CD4-positive, alpha-beta T cell (primary cell): ENCODE results near the gene FAM83E. TPM values are rescaled to one million over a fixed set of nuclear protein-coding genes. Genes with fewer than 3 reads are reported as not detected.

Experiments used
- ATAC-seq: fragments of 200-7000 bp; cut with Tn5 transposase; one replicate; pipeline ENCODE4 v1.10.0; 2022; ENCODE audit warnings: mild to moderate bottlenecking; ENCODE audit not compliant: poor library complexity
- CTCF ChIA-PET: fragments of 350-600 bp; sonication (Branson Sonifier 250); formaldehyde crosslinking; loops from one replicate; lab custom pipeline; 2021; ENCODE audit warnings: antibody characterized with exemption, inconsistent platforms; lab: Charles Lee
- POLR2A ChIA-PET: fragments of 350-600 bp; sonication (Branson Sonifier 250); formaldehyde crosslinking; loops from one replicate; lab custom pipeline; 2021; ENCODE audit warnings: antibody characterized with exemption, inconsistent platforms; lab: Charles Lee
- DNase-seq, 14 experiments: peaks; one replicate each; pipeline ENCODE4 v3.0.0-alpha.2; 2013 to 2020; ENCODE audit warnings: mixed read lengths in 2 of 14
- H3K27ac ChIP-seq, 2 donors: one replicate each; pipeline versions ENCODE4 v1.5.1 to v1.7.0; 2013; ENCODE audit warnings: low read length in 2 of 2, low read depth in 1 of 2, mild to moderate bottlenecking in 1 of 2
- H3K27me3 ChIP-seq, 2 experiments: 1 replicate in 1 of 2; 2 replicates in 1 of 2; pipeline versions ENCODE4 v1.6.1 to v1.7.0; 2013; ENCODE audit warnings: low read length in 2 of 2, control low read depth in 1 of 2, mild to moderate bottlenecking in 1 of 2, moderate library complexity in 1 of 2; ENCODE audit not compliant: insufficient read depth in 2 of 2, control insufficient read depth in 1 of 2
- H3K36me3 ChIP-seq: one replicate; pipeline ENCODE4 v1.6.1; 2013; ENCODE audit warnings: low read length, control low read depth; ENCODE audit not compliant: insufficient read depth
- H3K4me1 ChIP-seq: one replicate; pipeline ENCODE4 v1.6.1; 2013; ENCODE audit warnings: low read length, control low read depth; ENCODE audit not compliant: insufficient read depth
- H3K4me3 ChIP-seq: one replicate; pipeline ENCODE4 v1.5.1; 2013; ENCODE audit warnings: mild to moderate bottlenecking, low read length, moderate library complexity
- H3K9me3 ChIP-seq, 2 experiments: 1 replicate in 1 of 2; 2 replicates in 1 of 2; pipeline versions ENCODE4 v1.6.1 to v1.7.0; 2013; ENCODE audit warnings: low read length in 2 of 2, mild to moderate bottlenecking in 2 of 2, control low read depth in 1 of 2, moderate library complexity in 1 of 2; ENCODE audit not compliant: control insufficient read depth in 1 of 2, insufficient read depth in 1 of 2
- H3K27ac Mint-ChIP-seq: one replicate; pipeline ENCODE4 v1.8.0; 2020; ENCODE audit warnings: mixed read lengths
- H3K27me3 Mint-ChIP-seq: one replicate; pipeline ENCODE4 v1.8.0; 2021; ENCODE audit warnings: mixed read lengths
- H3K36me3 Mint-ChIP-seq: one replicate; pipeline ENCODE4 v1.8.0; 2021; ENCODE audit warnings: low read depth, mixed read lengths
- H3K4me1 Mint-ChIP-seq: one replicate; pipeline ENCODE4 v1.8.0; 2021; ENCODE audit warnings: low read depth, mixed read lengths
- H3K4me3 Mint-ChIP-seq: one replicate; pipeline ENCODE4 v1.8.0; 2020; ENCODE audit warnings: mild to moderate bottlenecking, mixed read lengths
- H3K9me3 Mint-ChIP-seq: one replicate; pipeline ENCODE4 v1.8.0; 2020; ENCODE audit warnings: mixed read lengths
- intact Hi-C, 2 experiments: fragments of 100-400 bp; cut with DNase I in 1 of 2; cut with micrococcal nuclease in 1 of 2; formaldehyde crosslinking; loops; one replicate each; pipeline versions ENCODE4 v1.15.1 to v1.9.0; 2023 to 2025; cut with DNase I, micrococcal nuclease
- total RNA-seq, 174 experiments: library from RNA in 2 of 174; stranded (reverse) in 2 of 174; gene quantifications; one replicate each; pipeline ENCODE4 v1.2.3 and lab custom pipeline; 2021 to 2026
- TF ChIP-seq, protein P1 (sequence below): fragments of 200-600 bp; IDR thresholded peaks from one replicate; pipeline ENCODE4 v1.8.0; 2022; ENCODE audit warnings: antibody characterized with exemption, mild to moderate bottlenecking

Gene FAM83E
- total RNA-seq, 2 experiments from 2014 or later: 1.6 to 2.6 TPM

DNA sequence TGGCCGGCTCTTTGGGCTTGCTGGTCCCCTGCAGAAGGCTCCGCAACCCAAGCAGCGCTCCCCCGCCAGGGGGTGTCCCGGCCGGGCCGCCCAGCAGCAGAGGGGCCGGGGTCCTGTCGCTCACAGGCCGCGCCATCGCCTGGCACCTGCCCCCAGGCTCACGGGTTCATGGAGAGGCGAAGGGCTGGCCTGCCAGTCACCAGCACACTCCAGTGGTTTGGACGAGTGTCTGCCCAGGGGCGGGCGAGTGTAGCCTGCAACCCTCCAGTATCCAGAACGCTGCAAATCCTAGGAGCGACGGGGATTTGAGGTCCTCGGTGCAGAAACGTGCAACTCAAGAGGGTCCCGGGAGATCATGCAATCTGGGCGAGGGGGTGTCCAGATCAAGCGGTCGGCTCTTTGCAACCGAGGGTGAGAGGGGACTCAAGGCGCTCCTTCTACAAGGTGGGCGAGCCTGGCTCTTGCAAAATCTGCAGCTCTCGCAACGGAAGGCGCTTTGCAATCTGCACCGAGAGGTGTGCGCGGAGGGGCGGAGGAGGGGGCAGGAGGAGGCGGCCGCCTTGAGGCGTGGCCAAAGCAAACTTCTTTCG is 22.1 kb upstream of the FAM83E start, which contains the start of gene DBP:
DBP (minus strand) TSS at position 521 of the 590 bp plus-strand sequence; CDS start at position 136, 385 bp downstream.
- Mint-ChIP-seq H3K4me3 (peak within 1 kb of the TSS; percentile 94), H3K27ac (peak within 1 kb of the TSS; percentile 97), H3K27me3 (no peaks in the 10 kb centered on the region), H3K36me3 (peaks cover 38% of the 10 kb centered on the region), H3K4me1 (peaks cover 51% of the 10 kb centered on the region), H3K9me3 (no peaks in the 10 kb centered on the region)
- Histone ChIP-seq H3K9me3 (no peaks in the 10 kb centered on the region), H3K4me1 (peaks cover 60% of the 10 kb centered on the region), H3K36me3 (peaks cover 17% of the 10 kb centered on the region), H3K27me3 (no peaks in the 10 kb centered on the region), H3K4me3 (peak within 1 kb of the TSS; percentile 71), H3K27ac (peak within 1 kb of the TSS; percentile 86 to 94)
- ChIA-PET CTCF (interaction anchor here (1.2 to 1.7 kb wide), 2 partner anchors 9 to 263 kb away, joined by 4 to 8 read pairs; partner anchors contain the start of gene CA11), POLR2A (interaction anchor here (0.7 to 3.6 kb wide), 17 partner anchors 9 to 1923 kb away, joined by 3 to 39 read pairs (median 5); partner anchors contain the start of genes CA11, GYS1, RPL18 and RUVBL2)
- ATAC-seq (no peak), DNase-seq (peak in 7 of 14 experiments; percentile 37 to 72 (median 41))
- TF ChIP-seq, protein P1, sequence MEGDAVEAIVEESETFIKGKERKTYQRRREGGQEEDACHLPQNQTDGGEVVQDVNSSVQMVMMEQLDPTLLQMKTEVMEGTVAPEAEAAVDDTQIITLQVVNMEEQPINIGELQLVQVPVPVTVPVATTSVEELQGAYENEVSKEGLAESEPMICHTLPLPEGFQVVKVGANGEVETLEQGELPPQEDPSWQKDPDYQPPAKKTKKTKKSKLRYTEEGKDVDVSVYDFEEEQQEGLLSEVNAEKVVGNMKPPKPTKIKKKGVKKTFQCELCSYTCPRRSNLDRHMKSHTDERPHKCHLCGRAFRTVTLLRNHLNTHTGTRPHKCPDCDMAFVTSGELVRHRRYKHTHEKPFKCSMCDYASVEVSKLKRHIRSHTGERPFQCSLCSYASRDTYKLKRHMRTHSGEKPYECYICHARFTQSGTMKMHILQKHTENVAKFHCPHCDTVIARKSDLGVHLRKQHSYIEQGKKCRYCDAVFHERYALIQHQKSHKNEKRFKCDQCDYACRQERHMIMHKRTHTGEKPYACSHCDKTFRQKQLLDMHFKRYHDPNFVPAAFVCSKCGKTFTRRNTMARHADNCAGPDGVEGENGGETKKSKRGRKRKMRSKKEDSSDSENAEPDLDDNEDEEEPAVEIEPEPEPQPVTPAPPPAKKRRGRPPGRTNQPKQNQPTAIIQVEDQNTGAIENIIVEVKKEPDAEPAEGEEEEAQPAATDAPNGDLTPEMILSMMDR: no peak
- intact Hi-C loops: loop anchor here (1.0 to 10.0 kb wide), 5 partner anchors 18 to 1238 kb away; partner anchors contain the start of genes AKT1S1 (in 1 of the 2), C19orf73 (in 1 of the 2), PPFIA3 (in 1 of the 2) and RPL18 (in 1 of the 2)

DNA sequence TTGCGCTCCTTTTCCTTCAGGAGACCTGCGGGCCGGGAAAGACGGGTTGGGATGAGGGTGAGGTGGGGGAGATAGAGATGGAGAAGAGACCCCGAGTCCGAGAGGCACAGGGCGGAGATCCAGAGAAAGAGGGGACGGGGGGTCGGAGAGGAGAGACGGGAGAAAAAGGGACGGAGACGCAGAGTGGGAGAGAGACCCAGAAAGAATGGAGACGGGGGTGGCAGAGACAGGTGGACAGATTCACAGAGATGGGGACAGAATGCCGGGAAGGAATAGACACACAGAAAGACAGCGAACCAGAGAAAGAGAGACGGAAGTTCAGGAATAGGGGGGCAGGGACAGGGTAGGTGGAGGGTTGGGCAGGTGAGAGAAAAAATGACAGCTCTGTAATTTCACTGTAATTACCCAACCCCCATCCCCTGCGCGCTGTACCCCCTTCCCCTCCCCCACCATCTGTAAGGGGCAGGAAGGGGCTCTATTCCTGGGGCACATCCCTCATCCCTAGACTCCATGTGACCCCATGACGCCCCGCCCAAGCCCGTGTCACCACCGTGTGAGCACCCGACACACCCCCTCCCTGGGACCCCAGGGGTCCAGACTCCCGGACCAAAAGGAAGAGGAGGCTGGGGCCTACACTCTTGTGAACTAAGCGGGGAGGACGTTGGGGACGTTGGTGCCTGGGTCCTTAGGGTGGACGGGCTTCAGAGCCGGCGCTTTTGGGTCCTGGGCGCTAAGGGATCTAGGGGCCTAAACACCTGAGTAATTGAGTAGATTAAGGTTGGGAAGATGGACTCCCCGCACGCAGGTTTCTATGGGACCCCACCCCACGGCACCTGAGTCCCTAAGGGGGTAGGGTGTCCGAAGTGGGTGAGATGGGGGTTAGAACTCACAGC is 21.3 kb upstream of the FAM83E start:
- peak overlapping the region; percentile 61 to 94 for H3K27ac ChIP-seq
- peak overlapping the region; percentile 94 for H3K4me3 Mint-ChIP-seq

More for the DNA sequence above, 21.3 kb upstream of the FAM83E start:
- peaks cover 62% of the 10 kb centered on the region for H3K4me1 ChIP-seq
- Mint-ChIP-seq H3K9me3 (no peaks in the 10 kb centered on the region), H3K27me3 (no peaks in the 10 kb centered on the region), H3K27ac (peak overlapping the region; percentile 97), H3K4me1 (peaks cover 57% of the 10 kb centered on the region), H3K36me3 (peaks cover 45% of the 10 kb centered on the region)
- ChIA-PET POLR2A (interaction anchor here (0.7 to 3.6 kb wide), 11 partner anchors 8 to 357 kb away, joined by 3 to 39 read pairs (median 6); partner anchors contain the start of genes CA11, GYS1, RPL18 and RUVBL2), CTCF (interaction anchor here (1.2 to 1.7 kb wide), 2 partner anchors 10 to 263 kb away, joined by 4 to 8 read pairs; partner anchors contain the start of gene CA11)
- H3K36me3 ChIP-seq: peaks cover 25% of the 10 kb centered on the region
- no peaks in the 10 kb centered on the region for H3K27me3 ChIP-seq
- no peaks in the 10 kb centered on the region for H3K9me3 ChIP-seq
- intact Hi-C loops: loop anchor here (2.0 to 10.0 kb wide), 5 partner anchors 41 to 1239 kb away; partner anchors contain the start of genes AKT1S1 (in 1 of the 2), C19orf73 (in 1 of the 2), PPFIA3 (in 1 of the 2) and TBC1D17 (in 1 of the 2)
- peak overlapping the region; percentile 71 for H3K4me3 ChIP-seq
- TF ChIP-seq, protein P1: no peak
- ATAC-seq (no peak), DNase-seq (peak in 6 of 14 experiments; percentile 28 to 70 (median 56))
